GM21447 (cell line): ENCODE measurements around the gene C4orf50.
"Not testable (repeated sequence)": the region's sequence is repeated elsewhere in the genome, so short reads cannot be mapped to it uniquely, and the experiment has no call there.

Source experiments
- ATAC-seq: cut with Tn5 transposase; IDR thresholded peaks from one replicate; pipeline ENCODE4 v1.9.1; 2021; ENCODE audit not compliant: unreplicated experiment

C4orf50 gene

GRCh38 chr4:5995901-5996623, 22.2 kb downstream of the C4orf50 start:
- no peak for ATAC-seq

GRCh38 chr4:5993876-5994811, 24.1 kb downstream of the C4orf50 start:
- no peak for ATAC-seq

GRCh38 chr4:5993346-5993745, 24.9 kb downstream of the C4orf50 start:
- not testable (repeated sequence) for ATAC-seq

GRCh38 chr4:5992828-5993321, 25.4 kb downstream of the C4orf50 start:
- no peak for ATAC-seq

GRCh38 chr4:5992171-5992827, 25.9 kb downstream of the C4orf50 start:
- no peak for ATAC-seq

GRCh38 chr4:5991405-5991804, 26.8 kb downstream of the C4orf50 start:
- no peak for ATAC-seq

GRCh38 chr4:5990446-5991160, 27.6 kb downstream of the C4orf50 start:
- no peak for ATAC-seq

GRCh38 chr4:5989236-5990225, 28.7 kb downstream of the C4orf50 start:
- no peak for ATAC-seq

GRCh38 chr4:5988086-5988845, 30.0 kb downstream of the C4orf50 start:
- no peak for ATAC-seq

GRCh38 chr4:5984843-5985242, 33.4 kb downstream of the C4orf50 start:
- no peak for ATAC-seq

- no peak for ATAC-seq
These were observed 35.9 kb downstream of the C4orf50 start for GRCh38 chr4:5982156-5982973.

- ATAC-seq: no peak
These were observed 37.6 kb downstream of the C4orf50 start for GRCh38 chr4:5980436-5981155.

GRCh38 chr4:5979981-5980380, 38.2 kb downstream of the C4orf50 start:
- ATAC-seq: no peak

- no peak for ATAC-seq
These were observed 41.3 kb downstream of the C4orf50 start for GRCh38 chr4:5976921-5977320.

- ATAC-seq: no peak
These were observed 41.8 kb downstream of the C4orf50 start for GRCh38 chr4:5976431-5976830.

GRCh38 chr4:5974321-5974720, 43.9 kb downstream of the C4orf50 start:
- no peak for ATAC-seq

GRCh38 chr4:5973486-5974220, 44.6 kb downstream of the C4orf50 start:
- ATAC-seq: no peak
